OCI-LY3 (cell line): ENCODE data around the gene FHIP1B.

ENCODE experiments used
- H2AFZ ChIP-seq: fragments of 200-600, 300-600 bp; shearing (Covaris generic); 2 replicates; pipeline ENCODE4 v1.6.0; 2014; ENCODE audit warnings: antibody characterized with exemption, low read depth, low read length
- H3K27ac ChIP-seq: fragments of 200-600, 300-600 bp; sonication (generic); 2 replicates; pipeline ENCODE4 v1.5.1; 2014; ENCODE audit warnings: mild to moderate bottlenecking, low read length, moderate library complexity, mixed read lengths
- H3K27me3 ChIP-seq: fragments of 200-600, 300-600 bp; sonication (generic); 2 replicates; pipeline ENCODE4 v1.6.1; 2014; ENCODE audit warnings: low read depth, low read length, mixed read lengths
- H3K36me3 ChIP-seq: fragments of 200-600, 300-600 bp; sonication (generic); replicated peaks from 2 replicates; pipeline ENCODE3; 2014; ENCODE audit warnings: low read depth, low read length, mixed read lengths
- H3K4me1 ChIP-seq: fragments of 300-600, 200-600 bp; sonication (generic); 2 replicates; pipeline ENCODE4 v1.6.1; 2014; ENCODE audit warnings: low read length, mixed read lengths
- H3K4me2 ChIP-seq: fragments of 200-600, 300-600 bp; sonication (generic); 2 replicates; pipeline ENCODE4 v1.6.1; 2014; ENCODE audit warnings: low read length, mixed read lengths
- H3K4me3 ChIP-seq: fragments of 300-600, 200-600 bp; sonication (generic); 2 replicates; pipeline ENCODE4 v1.5.1; 2014; ENCODE audit warnings: antibody characterized with exemption, mild to moderate bottlenecking, low read length, moderate library complexity
- H3K79me2 ChIP-seq: fragments of 300-600, 200-600 bp; shearing (Covaris generic); 2 replicates; pipeline ENCODE4 v1.6.1; 2014; ENCODE audit warnings: mild to moderate bottlenecking, low read length, mixed read lengths
- H3K9ac ChIP-seq: fragments of 300-600, 200-600 bp; shearing (Covaris generic); 2 replicates; pipeline ENCODE4 v1.6.0; 2014; ENCODE audit warnings: mild to moderate bottlenecking, low read length, moderate library complexity
- H3K9me3 ChIP-seq: fragments of 200-600, 300-600 bp; shearing (Covaris generic); 2 replicates; pipeline ENCODE4 v1.6.1; 2014; ENCODE audit warnings: low read length, mixed read lengths; ENCODE audit not compliant: insufficient read depth
- H4K20me1 ChIP-seq: fragments of 200-600, 300-600 bp; sonication (generic); 2 replicates; pipeline ENCODE4 v1.6.1; 2016; ENCODE audit warnings: low read length, mixed read lengths; ENCODE audit not compliant: insufficient read depth
- EZH2phosphoT487 ChIP-seq: fragments of 200-600 bp; shearing (Covaris generic); IDR thresholded peaks from 2 replicates; pipeline ENCODE4 v1.6.1; 2018; ENCODE audit warnings: antibody characterized with exemption, mixed run types, low read depth
- TF ChIP-seq, protein P1 (sequence below): fragments of 200-600, 300-600 bp; sonication (generic); IDR thresholded peaks from 2 replicates; pipeline ENCODE4 v1.5.1; 2014; ENCODE audit warnings: antibody characterized with exemption, low read length, low read depth

The FHIP1B gene

DNA sequence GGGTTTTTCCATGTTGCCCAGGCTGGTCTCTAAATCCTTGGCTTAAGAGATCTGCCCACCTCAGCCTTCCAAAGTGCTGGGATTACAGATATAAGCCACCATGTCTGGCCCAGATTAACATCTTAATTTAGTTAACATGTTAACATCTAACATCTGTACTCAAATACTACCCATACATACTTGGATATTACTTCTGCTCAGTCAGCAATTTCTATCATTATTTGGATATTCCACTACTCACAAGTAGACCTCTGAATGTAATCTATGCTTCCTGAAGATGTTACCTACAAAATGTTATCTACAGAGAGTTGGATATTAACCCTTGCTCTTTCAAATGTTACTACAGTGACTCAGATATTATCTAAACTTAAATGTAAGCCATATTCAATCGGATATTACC, 29.2 kb upstream of the FHIP1B start:
- no peaks in the 10 kb centered on the region for H3K79me2 ChIP-seq
- H3K9ac ChIP-seq: no peak overlapping the region
- no peak overlapping the region for H2AFZ ChIP-seq
- no peaks in the 10 kb centered on the region for H3K4me1 ChIP-seq
- H3K9me3 ChIP-seq: no peaks in the 10 kb centered on the region
- H4K20me1 ChIP-seq: no peaks in the 10 kb centered on the region
- no peak overlapping the region for H3K27ac ChIP-seq
- H3K4me2 ChIP-seq: no peak overlapping the region
- H3K27me3 ChIP-seq: peaks cover 34% of the 10 kb centered on the region
- H3K4me3 ChIP-seq: no peak overlapping the region
- no peaks in the 10 kb centered on the region for H3K36me3 ChIP-seq
- TF ChIP-seq, protein P1, sequence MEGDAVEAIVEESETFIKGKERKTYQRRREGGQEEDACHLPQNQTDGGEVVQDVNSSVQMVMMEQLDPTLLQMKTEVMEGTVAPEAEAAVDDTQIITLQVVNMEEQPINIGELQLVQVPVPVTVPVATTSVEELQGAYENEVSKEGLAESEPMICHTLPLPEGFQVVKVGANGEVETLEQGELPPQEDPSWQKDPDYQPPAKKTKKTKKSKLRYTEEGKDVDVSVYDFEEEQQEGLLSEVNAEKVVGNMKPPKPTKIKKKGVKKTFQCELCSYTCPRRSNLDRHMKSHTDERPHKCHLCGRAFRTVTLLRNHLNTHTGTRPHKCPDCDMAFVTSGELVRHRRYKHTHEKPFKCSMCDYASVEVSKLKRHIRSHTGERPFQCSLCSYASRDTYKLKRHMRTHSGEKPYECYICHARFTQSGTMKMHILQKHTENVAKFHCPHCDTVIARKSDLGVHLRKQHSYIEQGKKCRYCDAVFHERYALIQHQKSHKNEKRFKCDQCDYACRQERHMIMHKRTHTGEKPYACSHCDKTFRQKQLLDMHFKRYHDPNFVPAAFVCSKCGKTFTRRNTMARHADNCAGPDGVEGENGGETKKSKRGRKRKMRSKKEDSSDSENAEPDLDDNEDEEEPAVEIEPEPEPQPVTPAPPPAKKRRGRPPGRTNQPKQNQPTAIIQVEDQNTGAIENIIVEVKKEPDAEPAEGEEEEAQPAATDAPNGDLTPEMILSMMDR: no peak
- TF ChIP-seq EZH2phosphoT487: no peak

DNA sequence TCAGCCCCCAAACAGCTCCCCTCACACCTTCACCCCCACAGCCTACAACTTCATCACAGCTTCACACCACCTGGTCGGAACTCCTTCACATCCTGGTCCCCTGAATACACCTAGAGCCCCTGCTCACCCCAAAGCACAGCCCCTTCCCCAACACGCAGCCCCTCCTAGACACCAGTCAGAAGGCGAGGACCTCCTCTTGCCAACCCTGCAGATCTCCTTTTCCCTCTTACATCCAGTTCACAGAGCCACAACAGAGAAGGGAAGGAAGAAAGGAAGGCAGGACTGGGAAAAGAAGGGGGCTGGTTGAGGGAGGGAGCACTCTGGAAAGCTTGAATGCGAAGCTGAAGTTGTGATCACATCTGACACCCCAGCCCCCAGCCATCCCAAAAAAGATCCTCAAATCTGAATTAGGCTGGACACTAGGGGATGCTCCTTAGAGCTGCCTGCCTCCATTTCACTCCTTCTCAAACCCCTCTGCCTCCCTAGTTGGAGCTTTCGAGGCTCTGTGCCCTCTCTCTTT, 25.8 kb upstream of the FHIP1B start:
- TF ChIP-seq, protein P1: no peak
- no peak for TF ChIP-seq EZH2phosphoT487
- no peak overlapping the region for H2AFZ ChIP-seq
- H3K36me3 ChIP-seq: no peaks in the 10 kb centered on the region
- no peak overlapping the region for H3K4me3 ChIP-seq
- H3K79me2 ChIP-seq: no peaks in the 10 kb centered on the region
- no peak overlapping the region for H3K9ac ChIP-seq
- H3K4me2 ChIP-seq: no peak overlapping the region
- H4K20me1 ChIP-seq: no peaks in the 10 kb centered on the region
- H3K4me1 ChIP-seq: no peaks in the 10 kb centered on the region
- H3K27me3 ChIP-seq: peaks cover 46% of the 10 kb centered on the region
- no peaks in the 10 kb centered on the region for H3K9me3 ChIP-seq
- H3K27ac ChIP-seq: no peak overlapping the region

DNA sequence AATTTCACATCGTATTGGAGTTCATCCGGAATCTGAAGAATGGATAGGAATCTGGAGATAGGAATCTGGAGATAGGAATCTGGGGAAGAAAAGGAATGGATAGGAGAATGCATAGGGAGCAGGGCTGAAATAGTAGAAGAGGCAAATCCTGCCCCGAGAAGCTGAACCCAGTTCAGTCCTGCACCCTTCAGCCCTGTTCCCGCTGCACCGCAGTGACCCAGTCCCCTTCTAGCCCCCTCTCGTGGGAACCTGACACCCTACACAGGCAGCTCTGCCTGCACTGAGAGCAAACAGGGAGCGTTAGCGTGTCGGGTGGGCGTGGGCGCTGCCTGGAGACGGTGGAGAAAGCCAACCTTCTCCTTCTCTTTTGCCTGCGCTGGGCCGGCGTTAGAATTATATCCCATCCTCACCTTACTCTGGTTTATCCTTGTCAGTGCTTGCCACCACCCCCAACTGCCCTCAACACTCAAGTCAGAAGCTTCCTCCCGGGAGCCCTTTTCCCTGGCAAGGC, 24.2 kb upstream of the FHIP1B start:
- no peaks in the 10 kb centered on the region for H4K20me1 ChIP-seq
- no peak overlapping the region for H3K4me3 ChIP-seq
- no peaks in the 10 kb centered on the region for H3K36me3 ChIP-seq
- no peak overlapping the region for H2AFZ ChIP-seq
- H3K4me1 ChIP-seq: no peaks in the 10 kb centered on the region
- H3K4me2 ChIP-seq: no peak overlapping the region
- peaks cover 30% of the 10 kb centered on the region for H3K27me3 ChIP-seq
- no peak overlapping the region for H3K27ac ChIP-seq
- no peaks in the 10 kb centered on the region for H3K79me2 ChIP-seq
- H3K9ac ChIP-seq: no peak overlapping the region
- H3K9me3 ChIP-seq: no peaks in the 10 kb centered on the region
- TF ChIP-seq EZH2phosphoT487: no peak
- TF ChIP-seq, protein P1: no peak

DNA sequence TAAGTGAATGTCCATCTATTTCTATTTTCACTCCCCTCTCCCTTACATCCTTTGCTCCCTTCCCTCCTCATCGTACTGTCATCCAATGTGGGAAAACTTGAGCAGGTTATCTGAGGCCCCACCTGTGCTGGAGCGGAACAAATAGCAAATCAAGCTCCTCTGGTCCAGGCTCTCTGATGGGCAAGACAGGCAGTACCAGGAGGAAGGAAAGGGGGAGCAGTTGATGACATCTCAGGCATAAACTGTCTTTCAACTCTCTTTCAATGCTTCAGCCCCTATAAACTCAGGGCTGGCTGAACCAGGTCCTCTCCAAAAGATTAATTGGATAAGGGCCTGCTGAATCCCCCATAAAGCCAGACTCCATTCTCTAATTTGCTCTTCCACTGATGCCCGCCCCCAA, 23.7 kb upstream of the FHIP1B start:
- Histone ChIP-seq H3K79me2 (no peaks in the 10 kb centered on the region), H4K20me1 (no peaks in the 10 kb centered on the region)

DNA sequence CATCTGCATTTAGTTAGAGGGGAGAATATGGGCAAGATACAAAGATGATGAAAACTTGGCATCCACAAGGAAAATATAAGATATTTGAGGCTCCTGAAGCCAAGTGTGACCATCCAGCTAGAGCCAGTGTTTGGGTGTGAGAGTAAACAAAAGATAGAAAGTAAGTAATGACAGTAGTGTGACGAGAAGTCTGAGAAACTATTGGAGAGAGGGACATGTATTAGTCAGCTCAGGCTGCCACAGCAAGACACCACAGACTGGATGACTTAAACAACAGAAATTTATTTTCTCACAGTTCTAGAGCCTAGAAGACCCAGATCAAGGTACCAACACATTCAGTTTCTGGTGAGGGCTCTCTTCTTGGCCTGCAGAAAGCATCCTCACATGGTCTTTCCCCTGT, 18.8 kb upstream of the FHIP1B start:
- H3K9me3 ChIP-seq: no peaks in the 10 kb centered on the region
- H3K36me3 ChIP-seq: no peaks in the 10 kb centered on the region
- H3K4me1 ChIP-seq: no peaks in the 10 kb centered on the region
- no peak overlapping the region for H3K4me2 ChIP-seq
- TF ChIP-seq, protein P1: no peak
- no peak overlapping the region for H3K4me3 ChIP-seq
- H2AFZ ChIP-seq: no peak overlapping the region
- no peaks in the 10 kb centered on the region for H3K79me2 ChIP-seq
- H3K27me3 ChIP-seq: peaks cover 22% of the 10 kb centered on the region
- no peak overlapping the region for H3K9ac ChIP-seq
- no peak overlapping the region for H3K27ac ChIP-seq
- H4K20me1 ChIP-seq: no peaks in the 10 kb centered on the region

More for the DNA sequence above, 23.7 kb upstream of the FHIP1B start:
- no peak overlapping the region for H3K4me3 ChIP-seq
- no peak overlapping the region for H2AFZ ChIP-seq
- no peak for TF ChIP-seq EZH2phosphoT487
- H3K27me3 ChIP-seq: peaks cover 29% of the 10 kb centered on the region
- H3K4me1 ChIP-seq: no peaks in the 10 kb centered on the region
- no peaks in the 10 kb centered on the region for H3K36me3 ChIP-seq
- H3K27ac ChIP-seq: no peak overlapping the region
- no peaks in the 10 kb centered on the region for H3K9me3 ChIP-seq
- no peak overlapping the region for H3K4me2 ChIP-seq
- H3K9ac ChIP-seq: no peak overlapping the region
